WTC11 (cell line): ENCODE results near the gene SYNGAP1. TPM values are rescaled to one million over a fixed set of nuclear protein-coding genes. Genes with fewer than 3 reads are reported as not detected.

Experiments
- ATAC-seq: fragments of 200-7000 bp; cut with Tn5 transposase; 2 replicates; pipeline ENCODE4 v1.10.0; 2021; ENCODE audit warnings: mild to moderate bottlenecking, moderate library complexity
- CTCF ChIA-PET: fragments of 300-600 bp; sonication (Branson Sonifier 250); formaldehyde crosslinking; loops from one replicate; lab custom pipeline; 2021; ENCODE audit warnings: antibody characterized with exemption; lab: Charles Lee
- POLR2A ChIA-PET: fragments of 350-600 bp; sonication (Branson Sonifier 250); formaldehyde crosslinking; loops from one replicate; lab custom pipeline; 2021; ENCODE audit warnings: antibody characterized with exemption; lab: Charles Lee
- DNase-seq: peaks from one replicate; pipeline ENCODE4 v3.0.0; 2021; ENCODE audit warnings: low spot score
- H3K27ac Mint-ChIP-seq: 2 replicates; pipeline ENCODE4 v1.8.0; 2021; ENCODE audit warnings: mixed read lengths
- H3K27me3 Mint-ChIP-seq: 2 replicates; pipeline ENCODE4 v1.8.0; 2021; ENCODE audit warnings: low read depth, mild to moderate bottlenecking, moderate library complexity, mixed read lengths
- H3K36me3 Mint-ChIP-seq: 2 replicates; pipeline ENCODE4 v1.8.0; 2021; ENCODE audit warnings: mixed read lengths
- H3K4me1 Mint-ChIP-seq: 2 replicates; pipeline ENCODE4 v1.8.0; 2022; ENCODE audit warnings: mixed read lengths
- H3K4me3 Mint-ChIP-seq: 2 replicates; pipeline ENCODE4 v1.8.0; 2021; ENCODE audit warnings: mild to moderate bottlenecking, moderate library complexity, mixed read lengths
- H3K9me3 Mint-ChIP-seq: 2 replicates; pipeline ENCODE4 v1.8.0; 2021; ENCODE audit warnings: mixed read lengths
- ARID4B ChIP-seq: sonication (generic); formaldehyde crosslinking; IDR thresholded peaks from 2 replicates; pipeline ENCODE4 v1.8.0; 2023; ENCODE audit warnings: missing genetic modification reagents, mild to moderate bottlenecking, borderline replicate concordance
- ATF1 ChIP-seq: sonication (generic); formaldehyde crosslinking; IDR thresholded peaks from 2 replicates; pipeline ENCODE4 v1.8.1; 2023; ENCODE audit warnings: mild to moderate bottlenecking, moderate library complexity, missing genetic modification reagents
- ATF3 ChIP-seq: sonication (generic); formaldehyde crosslinking; conservative IDR thresholded peaks from 2 replicates; pipeline ENCODE4 v1.8.1; 2022; ENCODE audit warnings: mild to moderate bottlenecking, missing genetic modification reagents
- CBFB ChIP-seq: sonication (generic); formaldehyde crosslinking; IDR thresholded peaks from 2 replicates; pipeline ENCODE4 v1.8.1; 2022; ENCODE audit warnings: mild to moderate bottlenecking, low read depth, missing genetic modification reagents
- E2F4 ChIP-seq: sonication (generic); formaldehyde crosslinking; IDR thresholded peaks from 2 replicates; pipeline ENCODE4 v1.8.1; 2022; ENCODE audit warnings: low read depth, mild to moderate bottlenecking, moderate library complexity, missing genetic modification reagents, borderline replicate concordance
- E2F5 ChIP-seq: sonication (generic); formaldehyde crosslinking; IDR thresholded peaks from 2 replicates; pipeline ENCODE4 v1.8.1; 2022; ENCODE audit warnings: mild to moderate bottlenecking, moderate library complexity, missing genetic modification reagents
- ETV6 ChIP-seq: sonication (generic); formaldehyde crosslinking; IDR thresholded peaks from 2 replicates; pipeline ENCODE4 v1.8.1; 2022; ENCODE audit warnings: mild to moderate bottlenecking, missing genetic modification reagents
- FOXP1 ChIP-seq: sonication (generic); formaldehyde crosslinking; IDR thresholded peaks from 2 replicates; pipeline ENCODE4 v1.8.0; 2022; ENCODE audit warnings: missing genetic modification reagents, mild to moderate bottlenecking, moderate library complexity, borderline replicate concordance
- GABPB1 ChIP-seq: sonication (generic); formaldehyde crosslinking; IDR thresholded peaks from 2 replicates; pipeline ENCODE4 v1.8.1; 2023; ENCODE audit warnings: mild to moderate bottlenecking, missing genetic modification reagents
- GRHL2 ChIP-seq: fragments of 250-450 bp; sonication (Bioruptor Pico); IDR thresholded peaks from 2 replicates; pipeline ENCODE4 v1.8.0; 2022; ENCODE audit warnings: mild to moderate bottlenecking, moderate library complexity; ENCODE audit not compliant: insufficient replicate concordance, severe bottlenecking
- IRF1 ChIP-seq: sonication (generic); formaldehyde crosslinking; IDR thresholded peaks from 2 replicates; pipeline ENCODE4 v1.8.0; 2023; ENCODE audit warnings: missing genetic modification reagents
- KAT7 ChIP-seq: sonication (generic); formaldehyde crosslinking; IDR thresholded peaks from 2 replicates; pipeline ENCODE4 v1.8.1; 2023; ENCODE audit warnings: missing genetic modification reagents, mild to moderate bottlenecking, borderline replicate concordance
- MAX ChIP-seq: sonication (generic); formaldehyde crosslinking; IDR thresholded peaks from 2 replicates; pipeline ENCODE4 v1.8.0; 2022; ENCODE audit warnings: mild to moderate bottlenecking, missing genetic modification reagents
- NFATC4 ChIP-seq: fragments of 250-450 bp; sonication (Bioruptor Pico); IDR thresholded peaks from 2 replicates; pipeline ENCODE4 v1.9.0; 2021; ENCODE audit warnings: mild to moderate bottlenecking
- NR1H2 ChIP-seq: sonication (generic); formaldehyde crosslinking; IDR thresholded peaks from 2 replicates; pipeline ENCODE4 v1.9.0; 2021; ENCODE audit warnings: mild to moderate bottlenecking, moderate library complexity, missing genetic modification reagents
- TP53 ChIP-seq: sonication (generic); formaldehyde crosslinking; IDR thresholded peaks from 2 replicates; pipeline ENCODE4 v1.8.1; 2023; ENCODE audit warnings: mild to moderate bottlenecking, missing genetic modification reagents
- USF1 ChIP-seq: sonication (generic); formaldehyde crosslinking; IDR thresholded peaks from 2 replicates; pipeline ENCODE4 v1.8.0; 2022; ENCODE audit warnings: mild to moderate bottlenecking, missing genetic modification reagents
- ZNF317 ChIP-seq: sonication (generic); formaldehyde crosslinking; IDR thresholded peaks from 2 replicates; pipeline ENCODE4 v1.8.1; 2023; ENCODE audit warnings: low read depth, mild to moderate bottlenecking, moderate library complexity, missing genetic modification reagents, borderline replicate concordance
- ZNF425 ChIP-seq: fragments of 250-450 bp; sonication (Bioruptor Pico); conservative IDR thresholded peaks from 2 replicates; pipeline ENCODE4 v1.9.0; 2021; ENCODE audit warnings: mild to moderate bottlenecking
- total RNA-seq: library from RNA; stranded (reverse); gene quantifications from 3 replicates; pipeline ENCODE4 v1.2.3, GENCODE V29; 2021

SYNGAP1 gene
- total RNA-seq, 1 experiment from 2014 or later: 139 TPM

GRCh38 chr6:33445119-33445603 is 25.3 kb downstream of the SYNGAP1 start:
- Mint-ChIP-seq H3K36me3 (peaks cover 76% of the 10 kb centered on the region), H3K9me3 (no peaks in the 10 kb centered on the region), H3K4me1 (no peaks in the 10 kb centered on the region)
- TF ChIP-seq NFATC4 (no peak), E2F5 (no peak), ZNF317 (no peak), ZNF425 (CRISPR knock-in tag) (no peak), GABPB1 (CRISPR knock-in tag) (no peak), MAX (no peak), E2F4 (CRISPR knock-in tag) (no peak), ATF1 (CRISPR knock-in tag) (no peak)
- TF ChIP-seq, all 79 proteins: peak for 0
- DNase-seq (no peak), ATAC-seq (no peak)
- Mint-ChIP-seq H3K27ac (no peak overlapping the region), H3K4me3 (no peak overlapping the region), H3K27me3 (no peaks in the 10 kb centered on the region)
- ChIA-PET POLR2A (interaction anchor here (0.7 kb wide), 1 partner anchor 9 kb away, joined by 3 read pairs; the partner anchor contains the start of gene ZBTB9), CTCF (interaction anchor here (1.1 kb wide), 1 partner anchor 9 kb away, joined by 3 read pairs; the partner anchor contains the start of gene ZBTB9)

GRCh38 chr6:33446356-33446755 is 26.5 kb downstream of the SYNGAP1 start:
- ChIA-PET CTCF (interaction anchor here (1.1 kb wide), 1 partner anchor 8 kb away, joined by 3 read pairs; the partner anchor contains the start of gene ZBTB9), POLR2A (interaction anchor here (0.7 kb wide), 1 partner anchor 197 kb away, joined by 11 read pairs; no protein-coding TSS in a partner anchor)
- Mint-ChIP-seq H3K4me1 (no peaks in the 10 kb centered on the region), H3K27me3 (no peaks in the 10 kb centered on the region), H3K27ac (no peak overlapping the region), H3K9me3 (no peaks in the 10 kb centered on the region), H3K4me3 (no peak overlapping the region), H3K36me3 (peaks cover 69% of the 10 kb centered on the region)
- DNase-seq (no peak), ATAC-seq (no peak)
- TF ChIP-seq MAX (no peak), KAT7 (CRISPR knock-in tag) (no peak), USF1 (CRISPR knock-in tag) (no peak), CBFB (no peak), FOXP1 (no peak), IRF1 (CRISPR knock-in tag) (no peak), GRHL2 (CRISPR knock-in tag) (no peak), ATF3 (CRISPR knock-in tag) (no peak), NR1H2 (CRISPR knock-in tag) (no peak), ARID4B (no peak), TP53 (CRISPR knock-in tag) (no peak), ETV6 (no peak)
